Umbilical cord (tissue), 2 donors: ENCODE measurements around the gene NTRK1. TPM values are rescaled to one million over a fixed set of nuclear protein-coding genes. Genes with fewer than 3 reads are reported as not detected.

Source experiments
- DNase-seq: peaks from one replicate; pipeline ENCODE4 v3.0.0-alpha.2; 2015; ENCODE audit warnings: low spot score
- total RNA-seq: library from RNA; depleted of rRNA; stranded (reverse); fragments of >200 nt; gene quantifications from one replicate; pipeline ENCODE4 v1.2.3, GENCODE V29; 2014; ENCODE audit warnings: low replicate concordance; ENCODE audit not compliant: insufficient read depth

The NTRK1 gene
- total RNA-seq, 1 donor from 2014 or later: not detected

DNA sequence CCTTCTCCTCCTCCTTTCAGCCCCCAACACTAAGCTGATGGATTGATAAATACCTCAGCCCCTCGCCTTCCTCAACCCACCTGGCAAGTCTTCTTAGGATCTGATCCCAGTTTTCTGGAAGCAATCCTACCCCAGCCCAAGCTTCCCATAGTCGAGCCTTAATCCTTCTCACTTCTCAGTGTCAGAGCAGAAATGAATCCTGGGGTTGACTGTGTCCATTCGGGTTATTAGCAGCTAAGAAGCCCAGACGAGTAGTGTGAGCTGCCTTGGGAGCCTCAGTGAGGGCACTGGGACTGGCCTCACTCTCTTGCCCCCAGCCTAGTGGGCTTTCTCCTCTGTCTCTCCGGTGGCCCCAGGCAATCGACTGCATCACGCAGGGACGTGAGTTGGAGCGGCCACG is 20.4 kb downstream of the NTRK1 start:
- DNase-seq: no peak

DNA sequence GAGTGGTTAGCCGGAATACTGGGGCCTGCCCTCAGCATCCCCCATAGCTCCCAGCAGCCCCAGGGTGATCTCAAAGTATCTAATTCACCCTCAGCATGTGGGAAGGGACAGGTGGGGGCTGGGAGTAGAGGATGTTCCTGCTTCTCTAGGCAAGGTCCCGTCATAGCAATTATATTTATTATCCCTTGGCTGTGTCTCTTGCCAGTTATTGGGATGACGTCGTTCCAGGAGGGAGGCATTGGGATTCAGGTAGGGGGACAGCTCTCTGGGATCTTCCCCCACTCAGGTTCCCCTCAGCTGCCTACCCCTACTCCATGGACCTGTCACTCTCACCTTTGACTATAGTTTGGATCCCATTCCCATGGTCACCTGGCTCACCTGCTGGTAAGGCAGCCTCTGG is 21.0 kb downstream of the NTRK1 start:
- DNase-seq: no peak

DNA sequence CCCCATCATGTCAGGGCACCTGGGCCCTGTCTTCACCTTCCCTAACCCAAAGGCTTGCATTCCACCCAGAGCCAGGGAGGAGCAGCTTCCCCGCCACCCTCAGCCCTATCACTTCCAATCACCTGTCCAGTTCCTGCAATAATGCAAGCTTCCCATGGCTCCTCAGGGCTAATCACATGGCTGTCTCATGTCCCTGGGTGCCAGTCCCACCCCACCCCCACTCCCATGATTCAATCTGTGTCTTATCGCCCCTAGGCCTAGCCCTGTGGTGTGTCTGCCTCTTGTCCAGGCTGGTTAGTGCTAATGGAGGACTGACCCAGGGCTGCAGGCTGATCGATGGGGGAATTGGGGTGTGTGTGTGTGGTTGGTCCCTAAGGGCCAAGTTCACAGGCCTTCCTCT is 21.9 kb downstream of the NTRK1 start:
- no peak for DNase-seq

DNA sequence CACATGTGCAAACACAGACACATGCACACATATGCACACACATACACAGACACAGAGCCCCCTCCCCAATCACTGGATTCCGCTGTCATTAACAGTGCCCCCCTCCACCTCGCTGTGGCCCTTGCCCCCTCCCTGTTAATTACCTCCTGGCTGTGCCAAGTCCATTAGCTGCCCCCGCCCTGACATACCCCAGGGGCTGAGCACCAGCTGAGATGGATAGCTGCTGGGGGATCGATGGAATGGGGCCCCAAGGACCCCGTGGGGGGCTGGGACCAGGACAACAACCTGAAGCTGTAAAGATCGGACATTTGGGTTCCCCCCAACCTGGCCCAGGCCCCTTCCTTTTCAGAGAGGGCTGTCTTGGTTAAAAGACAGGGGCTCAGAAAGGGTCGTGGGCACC is 23.3 kb downstream of the NTRK1 start:
- DNase-seq: no peak

DNA sequence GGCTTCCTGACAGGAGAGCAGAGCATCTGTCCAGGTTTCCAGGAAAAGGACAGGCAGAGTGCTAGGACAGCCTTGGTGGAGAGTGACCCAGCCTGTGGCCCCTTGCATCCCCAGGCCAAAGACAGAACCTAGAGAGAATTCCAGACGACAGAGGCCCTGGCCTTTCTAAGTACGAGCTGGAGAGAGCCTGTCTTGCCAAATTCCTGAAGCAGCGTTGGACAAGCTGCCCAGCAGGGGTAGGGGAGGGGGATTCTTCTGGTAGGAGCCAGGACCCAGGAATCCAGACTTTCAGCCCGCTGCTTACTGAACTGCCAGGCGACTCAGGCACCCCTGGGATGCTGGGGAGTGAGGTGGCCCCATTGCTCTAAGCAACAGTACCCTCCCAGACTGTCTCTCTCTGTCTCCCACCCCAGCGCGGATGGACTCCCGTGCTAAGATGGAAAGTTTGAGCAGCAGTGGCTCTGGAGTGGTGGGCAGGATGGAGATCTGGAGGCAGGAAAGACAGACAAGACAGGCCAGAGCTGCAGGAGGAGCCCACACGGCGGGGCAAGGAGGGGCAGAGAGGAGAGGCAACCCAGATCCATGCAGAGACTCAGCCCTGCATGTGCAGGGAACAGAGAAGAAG is 24.0 kb downstream of the NTRK1 start:
- DNase-seq: peak; percentile 57

DNA sequence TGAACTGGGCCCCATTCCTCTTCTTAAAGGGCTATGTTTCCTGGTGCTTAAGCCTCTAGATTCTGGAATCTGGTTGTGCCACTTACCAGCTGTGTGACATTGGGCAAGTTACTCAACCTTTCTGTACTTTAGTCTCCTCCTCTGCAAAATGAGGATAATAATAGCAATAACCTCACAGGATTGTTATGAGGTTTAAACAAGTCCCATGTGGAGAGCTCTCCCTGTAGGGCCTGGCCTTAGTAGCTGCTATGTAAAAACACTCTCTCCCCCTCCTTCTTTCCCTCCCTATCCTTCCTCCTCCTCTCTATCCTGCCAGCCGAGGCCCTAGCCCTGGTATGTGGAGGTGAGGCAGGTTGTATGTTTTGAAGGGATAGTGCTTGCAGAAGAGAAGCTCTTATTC is 24.6 kb downstream of the NTRK1 start:
- no peak for DNase-seq

DNA sequence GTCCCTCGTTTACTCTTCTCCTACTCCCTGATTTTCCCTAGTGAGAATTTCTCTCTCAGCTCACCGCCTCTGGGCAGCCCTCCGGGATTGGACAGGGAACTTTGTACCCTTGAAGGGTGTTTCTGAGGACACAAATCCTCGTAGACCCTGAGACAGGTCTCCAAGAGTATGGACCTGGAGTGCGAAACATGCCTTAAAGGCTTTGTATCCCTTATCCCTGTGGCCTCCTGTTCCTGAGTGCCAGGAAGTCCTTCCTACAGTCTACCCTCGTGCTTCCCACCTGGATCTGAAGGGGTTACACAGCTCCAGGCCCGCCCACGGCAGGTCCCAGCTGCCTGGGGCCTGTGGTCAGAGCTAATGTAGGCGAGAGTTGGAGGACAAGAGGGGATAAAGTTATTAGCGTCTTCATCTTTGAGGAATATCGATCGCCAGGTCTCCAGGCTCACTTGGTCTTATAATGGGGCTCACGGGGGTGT is 25.3 kb downstream of the NTRK1 start:
- DNase-seq: no peak

DNA sequence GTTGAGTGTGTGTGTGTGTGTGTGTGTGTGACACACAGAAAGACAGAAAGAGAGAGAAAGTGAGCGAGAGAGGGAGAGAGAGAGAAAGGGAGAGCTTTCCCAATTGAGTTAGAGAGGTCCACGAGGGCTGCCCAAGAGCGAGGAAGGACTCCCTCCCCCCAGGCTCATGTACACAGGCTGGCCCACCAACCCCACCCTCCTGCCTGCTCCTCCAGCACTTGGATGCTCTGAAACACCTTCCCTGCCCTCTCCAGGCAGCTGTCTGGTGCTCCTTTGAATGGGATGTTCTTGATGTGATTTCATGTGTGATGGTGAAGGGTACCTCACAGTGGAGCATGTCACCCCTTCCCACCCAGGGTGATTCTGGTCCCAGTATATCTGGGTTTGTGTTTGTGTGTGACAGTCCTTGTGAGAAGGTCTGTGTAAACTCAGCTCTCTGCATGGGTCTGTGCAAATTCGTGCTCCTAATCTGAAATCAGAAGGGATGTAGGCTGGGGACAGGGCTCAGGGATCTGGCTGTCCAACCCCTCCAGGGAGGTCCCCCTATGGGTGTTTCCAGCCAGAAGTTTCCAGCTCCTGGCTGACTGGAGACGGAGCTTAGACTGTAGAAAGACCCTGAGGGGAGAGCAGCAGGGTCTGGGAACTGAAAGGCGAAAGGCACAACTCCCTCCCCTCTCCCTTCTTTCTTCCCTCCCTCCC is 26.1 kb downstream of the NTRK1 start:
- DNase-seq: no peak

DNA sequence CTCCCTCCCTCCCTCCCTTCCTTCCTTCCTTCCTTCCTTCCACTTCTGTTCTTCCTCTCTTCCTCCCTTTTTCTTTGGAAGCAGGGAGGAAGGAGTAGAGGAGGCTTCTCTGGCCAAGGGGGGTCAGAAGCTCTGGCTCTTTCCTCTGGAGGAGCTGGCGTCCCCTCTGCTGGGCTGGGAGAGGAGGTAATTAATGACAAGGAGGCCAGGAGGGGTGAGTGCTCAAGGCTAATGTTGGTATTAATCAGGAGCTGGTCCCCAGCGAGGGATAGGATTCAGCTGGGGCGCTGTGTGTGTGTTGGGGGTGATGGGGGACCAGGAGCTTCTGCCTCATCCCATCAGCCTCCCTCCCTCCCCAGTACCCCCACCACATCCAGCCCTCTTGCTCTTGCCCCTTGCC is 26.7 kb downstream of the NTRK1 start:
- DNase-seq: no peak

DNA sequence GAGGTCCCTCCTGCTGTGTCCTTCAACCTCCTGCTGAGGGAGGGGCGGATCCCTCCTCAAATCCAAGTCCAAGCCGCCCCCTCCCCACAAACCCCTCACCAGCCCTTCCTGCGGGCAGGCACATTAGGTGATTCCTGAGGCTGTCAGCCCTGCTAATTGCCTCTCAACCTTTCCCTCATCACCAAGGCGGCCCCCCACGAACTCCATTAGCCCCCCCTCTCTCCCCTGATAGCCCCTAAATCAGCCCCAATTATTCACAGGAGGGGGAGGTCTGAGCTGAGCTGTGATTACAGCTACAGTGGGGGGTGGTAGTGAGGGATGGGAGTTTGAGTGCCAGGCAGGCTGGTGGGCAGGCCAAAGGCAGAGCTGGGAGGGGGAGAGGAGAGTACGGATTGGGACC is 27.1 kb downstream of the NTRK1 start:
- DNase-seq: no peak

DNA sequence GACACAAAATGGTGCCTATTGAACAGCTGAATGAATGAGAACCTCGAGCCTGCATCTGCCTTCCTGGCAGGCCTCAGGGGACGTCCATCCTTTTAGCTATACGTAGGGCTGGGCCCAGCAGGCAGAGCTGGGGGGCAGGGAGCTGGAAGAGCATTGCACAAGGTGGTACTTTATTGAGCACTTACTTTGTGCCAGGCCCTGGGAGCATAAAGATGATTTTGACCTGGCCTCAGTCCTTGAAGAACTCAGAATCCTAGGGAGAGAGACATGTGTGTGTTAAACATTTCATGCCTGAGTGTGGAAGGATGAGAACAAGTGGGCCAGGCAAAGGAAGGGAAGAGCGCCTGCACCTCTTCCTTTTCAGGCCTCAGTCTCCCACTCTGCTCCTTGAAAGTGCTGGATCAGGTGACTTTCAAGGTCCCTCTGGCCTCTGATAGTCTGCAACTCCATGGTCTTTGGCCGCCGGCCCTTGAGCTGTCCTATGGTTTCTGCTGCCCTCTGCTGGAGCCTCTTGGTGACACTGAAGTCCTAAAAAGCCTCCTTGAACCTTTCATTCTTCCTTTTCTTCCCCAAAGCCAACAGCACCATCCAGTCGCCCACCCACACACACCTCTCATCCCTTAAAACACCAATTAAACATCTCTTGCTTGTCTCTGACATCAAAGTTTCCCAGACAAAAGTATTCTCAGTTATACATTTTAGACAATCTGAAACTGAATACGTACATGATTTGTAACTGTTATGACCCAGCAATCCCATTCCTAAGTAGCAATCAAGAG is 29.3 kb downstream of the NTRK1 start:
- peak; percentile 88 for DNase-seq

DNA sequence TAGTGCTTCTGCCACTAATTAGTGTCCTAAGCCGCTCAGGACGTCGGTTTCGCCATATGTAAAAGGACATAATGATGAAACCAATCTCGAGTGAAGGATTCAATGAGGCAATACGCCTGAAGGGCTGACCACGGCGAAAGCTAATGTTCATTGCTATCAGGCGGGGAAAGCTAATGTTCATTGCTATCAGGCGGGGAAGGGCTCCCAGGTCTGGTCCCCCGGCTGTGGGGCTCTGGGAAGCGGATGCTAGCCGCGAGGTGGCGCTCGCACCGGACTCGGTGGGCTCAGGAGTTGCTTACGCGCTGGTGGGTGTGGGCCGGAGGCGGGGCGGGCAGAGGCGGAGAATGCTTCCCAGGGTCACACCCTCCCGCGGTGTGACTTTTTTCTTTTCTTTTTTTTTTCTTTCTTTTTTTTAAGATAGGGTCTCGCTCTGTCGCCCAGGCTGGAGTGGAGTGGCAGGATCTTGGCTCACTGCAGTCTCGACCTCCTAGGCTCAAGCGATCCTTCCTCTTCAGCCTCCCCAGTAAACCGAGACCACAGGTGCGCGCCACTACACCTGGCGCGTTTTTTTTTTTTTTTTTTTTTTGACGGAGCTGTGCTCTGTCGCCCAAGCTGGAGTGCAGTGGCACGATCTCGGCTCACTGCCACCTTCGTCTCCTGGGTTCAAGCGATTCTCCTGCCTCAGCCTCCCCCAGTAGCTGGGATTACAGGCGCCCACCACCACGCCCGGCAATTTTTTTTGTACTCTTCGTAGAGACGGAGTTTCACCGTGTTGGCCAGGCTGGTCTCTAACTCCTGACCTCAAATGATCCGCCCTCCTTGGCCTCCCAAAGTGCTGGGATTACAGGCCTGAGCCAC is 31.8 kb downstream of the NTRK1 start:
- DNase-seq: peak; percentile 96

DNA sequence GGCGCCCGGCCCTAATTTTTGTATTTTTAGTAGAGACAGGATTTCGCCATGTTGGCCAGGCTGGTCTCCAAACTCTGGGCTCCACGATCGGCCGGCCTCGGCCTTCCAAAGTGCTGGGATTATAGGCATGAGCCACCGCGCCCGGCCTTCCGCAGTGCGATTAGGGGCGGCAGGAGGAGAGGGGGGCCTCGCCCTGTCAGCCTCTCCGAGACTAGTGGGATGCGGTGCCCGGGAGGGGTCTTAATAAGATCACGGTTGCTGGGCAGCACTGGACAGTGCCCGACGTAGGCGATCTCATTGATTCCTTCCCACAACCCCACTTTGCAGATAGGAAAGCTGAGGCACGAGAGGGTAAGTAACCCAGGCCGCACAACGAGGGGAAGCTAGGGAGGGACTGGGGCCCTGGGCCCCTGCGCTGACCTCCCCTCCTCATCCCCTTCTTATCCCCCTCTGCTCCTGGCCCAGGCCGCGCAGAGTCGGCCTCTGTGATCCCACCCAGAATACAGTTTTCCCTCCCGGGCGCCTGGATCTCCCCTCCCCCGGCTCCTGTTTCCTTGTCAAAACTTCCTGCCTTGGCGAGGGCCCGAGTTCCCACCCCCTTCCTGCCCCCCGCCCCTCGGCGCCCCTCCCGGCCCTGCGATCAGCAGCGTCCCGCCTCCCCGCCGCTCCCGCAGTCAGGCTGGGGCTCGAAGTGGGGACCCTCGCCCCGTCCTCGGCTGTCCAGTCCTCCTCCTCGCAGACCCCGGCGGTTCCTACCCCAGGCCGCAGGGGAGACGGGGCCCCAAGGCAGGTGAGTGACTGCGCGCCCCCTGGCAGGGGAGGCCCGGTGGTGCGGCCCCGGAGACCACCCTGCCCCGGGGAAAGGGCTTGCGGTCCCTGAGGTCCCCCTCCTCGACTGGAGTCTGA is 32.6 kb downstream of the NTRK1 start, which contains the start of gene PEAR1:
Gene PEAR1 (plus strand): TSS at position 671 of the 906 bp plus-strand sequence. CDS start 10,209 bp downstream, outside the sequence.
- DNase-seq: peak; percentile 82

DNA sequence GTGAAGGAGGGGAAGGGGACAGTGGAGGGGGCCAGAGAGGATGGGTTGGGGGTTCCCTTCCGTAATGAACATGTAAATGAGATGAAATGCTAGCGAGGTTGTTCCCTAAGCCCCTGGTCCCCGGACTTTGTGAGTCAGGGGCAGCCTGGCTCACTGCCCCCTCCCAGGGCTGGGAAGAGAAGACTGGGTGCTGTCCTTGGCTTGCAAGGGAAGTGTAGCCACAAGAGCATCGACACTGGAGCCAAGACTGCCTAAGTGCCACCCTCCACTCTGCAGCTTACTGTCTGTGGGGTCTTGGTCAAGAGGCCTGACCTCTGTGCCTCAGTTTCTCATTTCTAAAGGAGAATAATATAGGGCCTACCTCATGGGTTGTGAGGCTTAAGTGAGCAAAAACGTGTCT is 33.3 kb downstream of the NTRK1 start:
- no peak for DNase-seq

DNA sequence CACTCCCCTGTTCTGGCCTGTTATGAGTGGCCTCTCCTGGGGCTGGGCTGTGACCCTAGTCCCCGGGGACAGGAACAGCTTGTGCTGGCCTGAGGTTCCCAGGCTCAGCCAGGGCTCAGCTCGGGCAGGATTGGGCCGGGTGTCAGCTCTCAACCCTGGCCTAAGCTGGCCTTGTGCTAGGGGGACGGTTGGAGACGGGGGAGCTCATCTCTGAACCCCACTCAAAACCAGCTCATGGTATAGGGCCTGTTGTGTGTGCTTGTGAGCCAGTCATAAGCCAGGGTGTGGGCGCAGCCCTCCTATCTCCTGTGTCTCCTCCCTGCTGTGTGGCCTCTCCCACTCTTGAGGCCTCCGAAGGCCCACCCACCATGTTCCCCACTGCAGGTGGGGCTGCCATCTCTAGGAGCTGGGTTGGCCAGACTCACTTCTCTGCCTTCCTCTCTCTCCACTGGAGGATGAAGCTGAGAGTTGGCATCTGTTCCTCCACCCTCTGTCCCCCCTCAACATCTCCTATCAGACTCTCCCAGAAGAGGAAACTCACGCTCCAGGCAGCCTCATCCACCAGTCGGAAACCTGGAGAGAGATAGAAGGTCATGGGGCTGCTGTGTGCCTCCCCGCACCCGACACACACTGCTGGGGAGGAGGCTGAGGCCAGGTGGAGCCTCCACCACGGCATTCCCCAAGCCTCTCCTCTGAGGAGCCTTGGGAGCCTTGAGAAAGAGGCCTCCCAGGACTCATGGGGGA is 34.2 kb downstream of the NTRK1 start:
- DNase-seq: peak; percentile 84

DNA sequence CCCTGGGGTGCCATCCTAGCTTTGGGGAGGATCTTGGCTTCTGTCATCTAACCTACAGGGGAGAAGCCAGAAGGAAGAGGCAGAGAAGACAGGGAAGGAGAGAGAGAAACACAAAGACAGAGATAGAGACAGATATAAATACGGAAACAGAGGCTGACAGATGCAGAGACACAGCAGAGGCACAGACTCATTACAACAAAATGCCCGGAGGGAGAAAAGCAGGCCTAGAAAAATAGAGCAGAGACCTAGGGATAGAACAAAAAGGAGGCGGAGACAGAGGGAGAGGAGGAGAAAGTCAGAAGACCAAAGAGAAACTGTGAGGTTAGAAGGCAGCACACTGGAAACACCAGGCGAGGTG is 34.8 kb downstream of the NTRK1 start:
- DNase-seq: peak; percentile 52

DNA sequence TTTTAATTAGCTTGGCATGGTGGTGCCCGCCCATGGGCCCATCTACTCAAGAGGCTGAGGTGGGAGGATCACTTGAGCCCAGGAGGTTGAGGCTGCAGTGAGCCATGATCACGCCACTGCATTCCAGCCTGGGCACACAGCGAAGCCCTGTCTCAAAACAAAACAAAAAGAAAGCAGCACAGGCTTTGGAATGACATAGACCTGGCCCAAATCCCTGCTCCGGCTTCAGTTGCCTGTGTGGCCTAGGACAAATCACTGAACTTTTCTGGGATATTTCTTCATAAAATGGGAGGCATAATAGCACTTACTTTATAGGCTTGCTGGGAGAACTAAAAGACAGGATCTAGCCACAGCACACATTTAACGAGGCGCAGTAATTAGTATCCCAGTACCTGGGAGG is 35.3 kb downstream of the NTRK1 start:
- no peak for DNase-seq

DNA sequence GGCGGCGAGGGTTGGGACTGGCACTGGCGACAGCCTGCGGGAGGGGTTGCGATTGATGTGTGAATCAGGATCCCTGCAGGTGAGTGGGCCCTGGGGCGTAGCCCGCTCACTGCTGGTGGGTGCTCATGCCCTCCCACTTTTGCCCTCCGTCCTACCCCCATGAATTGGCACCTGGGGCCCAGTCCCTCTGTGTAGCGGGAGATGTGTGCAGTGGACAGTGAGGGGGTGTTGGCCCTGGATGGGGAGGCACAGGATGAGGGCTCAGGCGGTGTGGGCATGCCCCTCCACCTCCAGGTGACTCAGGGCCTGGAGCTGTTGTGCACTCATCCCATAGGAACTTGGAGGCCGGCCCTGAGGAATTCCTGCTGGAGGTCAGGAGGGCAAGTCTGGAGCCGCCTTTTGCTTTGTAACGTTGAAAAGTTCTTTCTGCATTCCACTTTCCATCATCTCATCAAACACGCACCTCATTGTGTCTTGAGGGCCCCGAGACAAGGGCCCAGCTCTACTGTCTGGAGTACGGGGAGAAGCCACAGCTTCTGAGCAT is 35.9 kb downstream of the NTRK1 start:
- peak; percentile 79 for DNase-seq

DNA sequence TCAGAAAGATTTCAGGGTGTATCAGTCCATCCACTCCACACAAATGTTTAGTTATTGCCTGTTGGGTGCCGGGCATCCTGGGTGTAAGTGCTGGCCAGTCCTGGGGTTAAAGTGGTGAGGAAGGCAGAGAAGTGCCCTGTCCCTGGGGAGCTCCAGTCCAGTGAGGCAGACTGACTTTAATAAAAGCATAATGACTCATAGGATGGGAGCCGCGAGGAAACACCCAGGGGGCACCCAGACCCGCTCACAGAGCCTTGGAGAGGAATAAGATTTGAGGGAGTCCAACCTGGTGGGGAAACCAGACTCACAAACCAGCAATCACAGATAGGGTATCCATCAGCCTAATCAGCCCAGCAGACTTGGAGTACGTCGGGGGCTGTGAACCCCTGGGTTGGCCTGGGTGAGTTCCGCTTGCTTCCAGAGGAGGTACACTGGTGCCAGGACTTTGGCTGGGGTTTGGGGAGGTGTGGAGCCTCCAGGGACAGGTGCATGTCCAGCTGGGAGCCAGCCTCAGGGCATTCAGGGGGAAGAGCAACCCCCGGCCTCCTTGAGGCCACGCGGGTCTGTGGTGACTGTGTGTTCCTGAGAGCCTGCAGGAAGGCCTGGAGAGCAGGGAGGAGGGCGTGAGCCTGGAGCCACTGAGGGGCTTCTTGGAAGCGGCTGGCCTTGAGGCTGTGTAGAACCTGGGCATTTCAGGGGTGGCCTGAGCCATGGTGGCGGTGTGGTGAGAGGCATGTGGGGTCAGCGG is 36.6 kb downstream of the NTRK1 start:
- peak; percentile 55 for DNase-seq
